HT-29 (cell line): ENCODE results near the gene DMBX1. TPM values are rescaled to one million over a fixed set of nuclear protein-coding genes. Genes with fewer than 3 reads are reported as not detected.

Experiments used
- total RNA-seq: library from RNA; depleted of rRNA; stranded (reverse); fragments of >200 nt; shearing (Covaris generic); gene quantifications from 2 replicates; pipeline ENCODE4 v1.2.3, GENCODE V29; 2014; rRNA removed

The DMBX1 gene
- total RNA-seq, 1 experiment from 2014 or later: 3.0 TPM

Other genes with a start within 250 kb of the DMBX1 start
- gene RAD54L, start 242.1 kb upstream of the DMBX1 start, total RNA-seq: 22.0 and 32.5 TPM in 2 replicates
- gene LRRC41, start 186.2 kb upstream of the DMBX1 start, total RNA-seq: 31.1 and 32.3 TPM in 2 replicates
- gene UQCRH, start 186.1 kb upstream of the DMBX1 start, total RNA-seq: 412 and 429 TPM in 2 replicates
- 6.8 and 24.8 TPM in 2 replicates for gene NSUN4, start 149.0 kb upstream of the DMBX1 start, total RNA-seq
- gene FAAH, start 95.5 kb upstream of the DMBX1 start, total RNA-seq: 53.2 and 62.9 TPM in 2 replicates
- not detected in 2 replicates for gene KNCN, start 61.8 kb downstream of the DMBX1 start, total RNA-seq
- 13.5 and 16.1 TPM in 2 replicates for gene MKNK1, start 114.4 kb downstream of the DMBX1 start, total RNA-seq
- gene MOB3C, start 127.0 kb downstream of the DMBX1 start, total RNA-seq: 10.3 and 12.3 TPM in 2 replicates
- 39.2 and 47.7 TPM in 2 replicates for gene ATPAF1, start 178.5 kb downstream of the DMBX1 start, total RNA-seq
- 0.20 TPM in 1 of 2 replicates, not detected in the other for gene TEX38, start 182.0 kb downstream of the DMBX1 start, total RNA-seq
- 34.2 and 42.6 TPM in 2 replicates for gene EFCAB14, start 229.3 kb downstream of the DMBX1 start, total RNA-seq